ENCODE measurements around the gene NAP1L4.
"Not testable (repeated sequence)": the region's sequence is repeated elsewhere in the genome, so short reads cannot be mapped to it uniquely, and the experiment has no call there.

NAP1L4 gene

DNA sequence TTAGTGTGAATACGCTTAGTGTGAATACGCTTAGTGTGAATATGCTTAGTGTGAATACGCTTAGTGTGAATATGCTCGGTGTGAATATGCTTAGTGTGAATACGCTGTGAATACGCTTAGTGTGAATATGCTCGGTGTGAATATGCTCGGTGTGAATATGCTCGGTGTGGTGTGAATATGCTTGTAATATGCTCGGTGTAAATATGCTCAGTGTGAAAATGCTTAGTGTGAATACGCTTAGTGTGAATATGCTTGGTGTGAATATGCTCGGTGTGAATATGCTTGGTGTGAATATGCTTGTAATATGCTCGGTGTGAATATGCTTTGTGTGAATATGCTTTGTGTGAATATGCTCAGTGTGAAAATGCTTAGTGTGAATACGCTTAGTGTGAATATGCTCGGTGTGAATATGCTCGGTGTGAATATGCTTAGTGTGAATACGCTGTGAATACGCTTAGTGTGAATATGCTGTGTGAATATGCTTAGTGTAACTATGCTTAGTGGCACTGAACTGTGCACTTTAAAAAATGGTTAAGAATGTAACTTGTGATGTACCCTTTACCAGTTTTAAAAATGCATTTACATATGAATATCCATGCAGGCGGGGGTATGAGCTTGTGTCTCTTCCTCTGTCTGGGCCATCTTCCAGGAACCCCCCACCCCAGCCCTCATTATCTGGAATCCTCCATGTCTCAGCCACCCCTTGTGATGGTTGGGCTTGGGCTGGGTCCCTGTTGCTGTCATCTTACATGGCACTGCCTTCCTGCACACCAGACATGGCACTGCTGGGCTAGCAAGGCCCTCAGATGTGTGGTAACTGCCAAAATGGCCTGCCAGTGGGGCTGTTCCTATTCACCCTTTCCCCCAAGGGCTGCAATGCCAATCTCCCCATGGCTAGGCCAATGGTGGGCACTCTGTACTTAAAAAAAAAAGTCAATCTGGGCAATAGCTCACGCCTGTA, 53.4 kb downstream of the NAP1L4 start:
- H3K27ac ChIP-seq (ENCODE audit: low read depth in 2 of 2, low read length in 2 of 2); H3K4me3 ChIP-seq (ENCODE audit: low read length in 2 of 2); H3K27me3 ChIP-seq (ENCODE audit: control insufficient read depth in 2 of 2, insufficient read depth in 2 of 2, low read length in 2 of 2); H3K36me3 ChIP-seq (ENCODE audit: control insufficient read depth in 2 of 2, insufficient read depth in 2 of 2, low read length in 2 of 2); H3K9me3 ChIP-seq (ENCODE audit: control insufficient read depth in 2 of 2, low read length in 2 of 2); H3K9ac ChIP-seq (ENCODE audit: low read depth in 1 of 2, low read length in 2 of 2): not testable (repeated sequence)
- peaks cover 26 to 27% of the 10 kb centered on the region in 2 donors for H3K4me1 ChIP-seq (ENCODE audit: control insufficient read depth in 2 of 2, insufficient read depth in 2 of 2, low read length in 2 of 2)

DNA sequence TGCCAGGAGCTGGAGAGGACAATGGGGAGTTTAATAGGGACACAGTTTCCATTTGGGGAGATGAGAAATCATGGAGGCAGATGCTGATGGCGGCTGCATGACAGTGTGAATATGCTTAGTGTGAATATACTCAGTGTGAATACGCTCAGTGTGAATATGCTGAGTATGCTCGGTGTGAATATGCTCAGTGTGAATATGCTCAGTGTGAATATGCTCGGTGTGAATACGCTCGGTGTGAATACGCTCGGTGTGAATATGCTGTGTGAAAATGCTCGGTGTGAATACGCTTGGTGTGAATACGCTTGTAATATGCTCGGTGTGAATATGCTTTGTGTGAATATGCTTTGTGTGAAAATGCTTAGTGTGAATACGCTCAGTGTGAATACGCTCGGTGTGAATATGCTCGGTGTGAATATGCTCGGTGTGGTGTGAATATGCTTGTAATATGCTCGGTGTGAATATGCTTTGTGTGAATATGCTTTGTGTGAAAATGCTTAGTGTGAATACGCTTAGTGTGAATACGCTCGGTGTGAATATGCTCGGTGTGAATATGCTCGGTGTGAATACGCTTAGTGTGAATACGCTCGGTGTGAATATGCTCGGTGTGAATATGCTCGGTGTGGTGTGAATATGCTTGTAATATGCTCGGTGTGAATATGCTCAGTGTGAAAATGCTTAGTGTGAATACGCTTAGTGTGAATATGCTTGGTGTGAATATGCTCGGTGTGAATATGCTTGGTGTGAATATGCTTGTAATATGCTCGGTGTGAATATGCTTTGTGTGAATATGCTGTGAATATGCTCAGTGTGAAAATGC, 54.3 kb downstream of the NAP1L4 start:
- not testable (repeated sequence) for H3K27me3 ChIP-seq (ENCODE audit: control insufficient read depth in 2 of 2, insufficient read depth in 2 of 2, low read length in 2 of 2); H3K36me3 ChIP-seq (ENCODE audit: control insufficient read depth in 2 of 2, insufficient read depth in 2 of 2, low read length in 2 of 2); H3K4me3 ChIP-seq (ENCODE audit: low read length in 2 of 2); H3K9ac ChIP-seq (ENCODE audit: low read depth in 1 of 2, low read length in 2 of 2); H3K27ac ChIP-seq (ENCODE audit: low read depth in 2 of 2, low read length in 2 of 2); H3K9me3 ChIP-seq (ENCODE audit: control insufficient read depth in 2 of 2, low read length in 2 of 2)
- H3K4me1 ChIP-seq (ENCODE audit: control insufficient read depth in 2 of 2, insufficient read depth in 2 of 2, low read length in 2 of 2) = peaks cover 18 to 31% of the 10 kb centered on the region in 2 donors

DNA sequence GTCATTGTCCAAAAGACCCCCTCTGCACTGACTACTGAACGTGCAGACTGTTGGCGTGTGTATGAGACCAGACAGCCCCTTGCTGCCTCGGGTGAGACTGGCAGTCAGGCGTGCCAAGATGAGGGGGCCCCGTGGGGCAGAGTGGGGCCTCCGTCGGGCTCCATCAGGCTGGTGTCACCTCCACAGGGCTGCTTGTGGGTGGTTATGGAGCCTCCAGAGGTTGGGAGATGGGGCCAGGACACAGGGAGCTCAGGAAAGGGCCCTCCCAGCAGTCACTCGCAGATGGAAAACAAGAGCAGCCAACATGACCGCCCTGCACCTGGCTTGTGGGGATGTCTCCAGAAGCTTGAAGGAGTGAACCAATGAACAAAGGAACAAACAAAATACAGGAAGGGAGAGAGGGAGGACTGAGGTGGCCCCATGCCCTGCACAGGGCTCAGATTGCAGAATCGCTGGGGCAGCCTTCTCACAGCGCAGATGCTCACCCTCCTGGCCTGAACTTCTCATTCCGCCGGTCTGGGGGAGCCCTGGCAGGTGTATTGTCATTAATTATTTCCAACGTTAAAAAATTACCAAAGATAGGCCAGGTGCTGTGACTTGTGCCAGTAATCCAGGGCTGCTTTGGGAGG, 57.4 kb downstream of the NAP1L4 start:
- no peak overlapping the region for H3K4me3 ChIP-seq (ENCODE audit: low read length in 2 of 2)
- peaks cover 6% of the 10 kb centered on the region in 2 donors for H3K9me3 ChIP-seq (ENCODE audit: control insufficient read depth in 2 of 2, low read length in 2 of 2)
- no peak overlapping the region for H3K27ac ChIP-seq (ENCODE audit: low read depth in 2 of 2, low read length in 2 of 2)
- no peaks in the 10 kb centered on the region for H3K27me3 ChIP-seq (ENCODE audit: control insufficient read depth in 2 of 2, insufficient read depth in 2 of 2, low read length in 2 of 2)
- peaks cover 9 to 20% of the 10 kb centered on the region in 2 donors for H3K4me1 ChIP-seq (ENCODE audit: control insufficient read depth in 2 of 2, insufficient read depth in 2 of 2, low read length in 2 of 2)
- no peaks in the 10 kb centered on the region for H3K36me3 ChIP-seq (ENCODE audit: control insufficient read depth in 2 of 2, insufficient read depth in 2 of 2, low read length in 2 of 2)
- H3K9ac ChIP-seq (ENCODE audit: low read depth in 1 of 2, low read length in 2 of 2) = no peak overlapping the region

DNA sequence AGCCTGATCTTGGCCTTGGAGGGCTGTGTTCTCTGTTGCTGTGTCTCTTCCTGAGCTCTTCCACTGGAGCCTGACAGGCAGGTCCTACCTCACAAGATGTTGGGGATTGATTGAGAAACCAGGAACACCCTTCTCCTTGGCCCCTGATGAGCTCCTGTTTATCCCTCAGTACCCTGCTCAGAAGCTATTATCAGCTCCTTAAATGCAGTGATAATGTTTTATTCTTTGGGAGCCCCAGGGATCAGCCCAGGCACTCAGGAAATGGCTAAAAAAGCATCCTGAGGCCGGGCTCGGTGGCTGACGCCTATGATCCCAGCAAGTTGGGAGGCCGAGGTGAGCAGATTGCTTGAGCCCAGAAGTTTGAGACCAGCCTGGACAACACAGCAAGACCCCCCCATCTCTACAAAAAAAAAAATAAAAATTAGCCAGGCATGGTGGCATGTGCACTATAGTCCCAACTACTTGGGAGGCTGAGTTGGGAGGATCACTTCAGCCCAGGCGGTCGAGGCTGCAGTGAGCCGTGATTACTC, 58.0 kb downstream of the NAP1L4 start:
- H3K4me1 ChIP-seq (ENCODE audit: control insufficient read depth in 2 of 2, insufficient read depth in 2 of 2, low read length in 2 of 2) = peaks cover 9 to 21% of the 10 kb centered on the region in 2 donors
- no peaks in the 10 kb centered on the region for H3K36me3 ChIP-seq (ENCODE audit: control insufficient read depth in 2 of 2, insufficient read depth in 2 of 2, low read length in 2 of 2)
- H3K27me3 ChIP-seq (ENCODE audit: control insufficient read depth in 2 of 2, insufficient read depth in 2 of 2, low read length in 2 of 2) = no peaks in the 10 kb centered on the region
- no peak overlapping the region for H3K4me3 ChIP-seq (ENCODE audit: low read length in 2 of 2)
- no peak overlapping the region for H3K9ac ChIP-seq (ENCODE audit: low read depth in 1 of 2, low read length in 2 of 2)
- peaks cover 6% of the 10 kb centered on the region in 2 donors for H3K9me3 ChIP-seq (ENCODE audit: control insufficient read depth in 2 of 2, low read length in 2 of 2)
- no peak overlapping the region for H3K27ac ChIP-seq (ENCODE audit: low read depth in 2 of 2, low read length in 2 of 2)

DNA sequence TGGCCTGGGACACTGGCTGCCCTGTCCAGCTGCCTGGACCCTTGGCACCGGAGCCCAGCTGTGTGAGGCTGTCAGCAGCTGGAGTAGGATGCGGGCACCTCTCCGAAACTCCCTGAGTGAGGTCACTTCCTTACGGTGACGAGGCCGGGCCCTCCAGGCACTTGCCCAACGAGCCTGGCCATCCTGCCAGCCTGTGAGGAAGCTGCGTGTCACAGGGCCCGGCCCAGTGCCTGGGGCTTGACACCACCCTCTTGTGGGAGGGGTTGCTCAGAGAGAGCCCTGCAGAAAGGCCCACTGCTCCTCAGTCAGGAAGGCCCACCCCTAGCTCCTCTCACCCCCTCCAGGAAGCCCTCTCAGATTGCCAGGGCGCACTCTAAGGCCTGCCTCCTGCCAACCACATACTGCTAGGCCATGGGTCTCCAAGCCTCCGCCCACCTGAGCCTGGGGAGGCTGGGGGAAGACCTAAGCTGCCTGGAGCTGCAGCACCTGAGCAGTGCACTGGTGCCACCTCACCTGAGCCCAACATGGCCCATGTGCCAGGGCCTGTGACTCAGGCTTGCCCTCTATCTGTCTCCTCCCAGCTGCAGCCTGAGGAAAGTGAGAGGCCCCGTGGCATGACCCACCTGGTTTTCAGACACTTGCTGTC, 58.6 kb downstream of the NAP1L4 start:
- Histone ChIP-seq H3K27ac (ENCODE audit: low read depth in 2 of 2, low read length in 2 of 2) (no peak overlapping the region), H3K27me3 (ENCODE audit: control insufficient read depth in 2 of 2, insufficient read depth in 2 of 2, low read length in 2 of 2) (no peaks in the 10 kb centered on the region), H3K4me1 (ENCODE audit: control insufficient read depth in 2 of 2, insufficient read depth in 2 of 2, low read length in 2 of 2) (peaks cover 13 to 21% of the 10 kb centered on the region in 2 donors), H3K9me3 (ENCODE audit: control insufficient read depth in 2 of 2, low read length in 2 of 2) (peaks cover 4 to 6% of the 10 kb centered on the region in 2 donors), H3K36me3 (ENCODE audit: control insufficient read depth in 2 of 2, insufficient read depth in 2 of 2, low read length in 2 of 2) (no peaks in the 10 kb centered on the region), H3K9ac (ENCODE audit: low read depth in 1 of 2, low read length in 2 of 2) (peak overlapping the region in 1 of 2 donors; percentile 44), H3K4me3 (ENCODE audit: low read length in 2 of 2) (no peak overlapping the region)

DNA sequence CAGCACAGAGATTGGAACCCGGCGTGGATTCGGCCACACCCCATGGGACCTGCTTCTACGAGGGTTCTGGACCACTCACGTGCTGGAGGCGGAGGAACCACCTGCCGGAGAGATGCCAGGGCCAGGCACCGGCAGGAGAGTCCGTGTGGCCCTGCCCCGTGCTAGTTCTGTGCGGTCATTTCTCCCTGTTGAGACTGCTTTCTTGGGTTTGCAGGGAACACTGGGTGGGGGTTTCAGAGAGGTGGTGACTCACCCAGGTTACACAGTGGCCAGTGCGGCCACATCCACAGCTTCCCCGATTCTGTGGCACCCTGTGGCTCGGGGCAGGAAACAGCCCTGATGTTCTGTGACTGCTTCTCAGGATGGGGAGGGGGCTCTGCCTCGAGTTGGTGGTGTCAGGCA, 59.3 kb downstream of the NAP1L4 start:
- Histone ChIP-seq H3K27me3 (ENCODE audit: control insufficient read depth in 2 of 2, insufficient read depth in 2 of 2, low read length in 2 of 2) (peaks cover 0 to 2% of the 10 kb centered on the region in 2 donors), H3K36me3 (ENCODE audit: control insufficient read depth in 2 of 2, insufficient read depth in 2 of 2, low read length in 2 of 2) (no peaks in the 10 kb centered on the region), H3K4me1 (ENCODE audit: control insufficient read depth in 2 of 2, insufficient read depth in 2 of 2, low read length in 2 of 2) (peaks cover 15 to 26% of the 10 kb centered on the region in 2 donors), H3K4me3 (ENCODE audit: low read length in 2 of 2) (no peak overlapping the region), H3K27ac (ENCODE audit: low read depth in 2 of 2, low read length in 2 of 2) (no peak overlapping the region), H3K9ac (ENCODE audit: low read depth in 1 of 2, low read length in 2 of 2) (peak overlapping the region in 1 of 2 donors; percentile 44), H3K9me3 (ENCODE audit: control insufficient read depth in 2 of 2, low read length in 2 of 2) (peaks cover 4 to 5% of the 10 kb centered on the region in 2 donors)

DNA sequence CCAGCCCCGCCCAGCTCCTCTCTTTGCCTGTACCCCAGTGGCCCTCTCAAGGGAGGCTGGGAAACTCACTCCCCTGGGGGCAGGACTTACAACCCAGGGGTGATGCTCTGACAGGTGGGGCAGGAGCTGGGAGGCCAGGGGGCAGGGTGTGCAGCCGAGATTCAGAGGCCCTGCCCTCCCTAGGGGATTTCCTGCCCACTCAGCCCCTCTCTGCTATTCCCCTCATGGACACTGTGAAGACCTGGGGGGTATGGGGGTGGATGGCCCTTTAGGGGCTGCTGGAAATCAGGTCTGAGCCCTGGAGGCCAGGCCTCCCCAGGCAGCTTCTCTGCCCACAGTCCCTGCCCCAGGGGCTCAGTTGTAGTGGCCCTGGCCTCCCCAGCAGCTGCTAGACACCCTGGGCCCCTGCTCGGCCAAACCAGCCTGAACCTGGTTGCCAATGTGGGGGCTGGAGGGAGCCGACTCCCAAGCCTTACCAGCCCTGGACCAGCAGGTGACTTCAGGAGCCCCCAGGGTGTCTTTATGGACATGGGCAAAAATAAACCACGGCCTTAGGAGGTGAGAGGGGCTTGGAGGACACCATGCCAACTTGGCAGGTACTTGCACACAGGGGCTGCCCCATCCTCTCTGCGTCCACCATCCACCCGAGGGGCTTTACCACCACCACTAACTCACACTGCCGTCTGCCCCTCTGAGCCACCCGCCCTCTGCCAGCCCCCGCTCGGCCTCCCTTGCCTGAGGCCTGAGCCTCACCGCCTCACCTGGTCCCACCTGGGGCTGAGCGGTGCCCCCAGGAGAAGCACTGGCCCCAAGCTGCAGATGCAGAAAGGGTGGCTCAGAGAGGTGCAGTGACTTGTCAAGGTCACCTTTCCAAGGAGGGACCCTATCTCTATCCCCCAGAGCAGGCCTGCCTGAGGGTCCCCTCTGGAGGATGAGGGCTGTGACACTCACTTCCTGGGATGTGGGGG, 60.1 kb downstream of the NAP1L4 start:
- Histone ChIP-seq H3K9ac (ENCODE audit: low read depth in 1 of 2, low read length in 2 of 2) (no peak overlapping the region), H3K36me3 (ENCODE audit: control insufficient read depth in 2 of 2, insufficient read depth in 2 of 2, low read length in 2 of 2) (no peaks in the 10 kb centered on the region), H3K4me1 (ENCODE audit: control insufficient read depth in 2 of 2, insufficient read depth in 2 of 2, low read length in 2 of 2) (peaks cover 21 to 33% of the 10 kb centered on the region in 2 donors), H3K27ac (ENCODE audit: low read depth in 2 of 2, low read length in 2 of 2) (no peak overlapping the region), H3K4me3 (ENCODE audit: low read length in 2 of 2) (no peak overlapping the region), H3K27me3 (ENCODE audit: control insufficient read depth in 2 of 2, insufficient read depth in 2 of 2, low read length in 2 of 2) (peaks cover 0 to 2% of the 10 kb centered on the region in 2 donors), H3K9me3 (ENCODE audit: control insufficient read depth in 2 of 2, low read length in 2 of 2) (no peaks in the 10 kb centered on the region)

DNA sequence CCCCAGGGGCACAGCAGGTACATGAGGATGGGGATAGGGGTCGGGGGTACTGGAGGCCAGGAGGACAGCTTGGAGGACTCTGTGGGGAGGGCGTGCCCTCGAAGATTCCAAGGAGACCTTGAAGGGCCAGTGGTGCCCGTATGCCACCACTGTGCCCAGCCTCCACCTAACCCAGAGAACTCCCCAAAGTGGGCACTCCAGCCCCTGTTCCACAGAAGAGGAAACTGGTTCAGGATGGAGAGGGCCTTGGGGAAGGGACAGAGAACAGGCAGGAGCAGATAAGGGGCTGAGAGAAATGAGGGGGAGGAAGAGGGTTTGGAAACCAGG, 60.7 kb downstream of the NAP1L4 start:
- H3K4me3 ChIP-seq (ENCODE audit: low read length in 2 of 2) = no peak overlapping the region
- H3K27me3 ChIP-seq (ENCODE audit: control insufficient read depth in 2 of 2, insufficient read depth in 2 of 2, low read length in 2 of 2) = peaks cover 0 to 2% of the 10 kb centered on the region in 2 donors
- no peak overlapping the region for H3K27ac ChIP-seq (ENCODE audit: low read depth in 2 of 2, low read length in 2 of 2)
- H3K9me3 ChIP-seq (ENCODE audit: control insufficient read depth in 2 of 2, low read length in 2 of 2) = no peaks in the 10 kb centered on the region
- H3K9ac ChIP-seq (ENCODE audit: low read depth in 1 of 2, low read length in 2 of 2) = no peak overlapping the region
- H3K36me3 ChIP-seq (ENCODE audit: control insufficient read depth in 2 of 2, insufficient read depth in 2 of 2, low read length in 2 of 2) = no peaks in the 10 kb centered on the region
- H3K4me1 ChIP-seq (ENCODE audit: control insufficient read depth in 2 of 2, insufficient read depth in 2 of 2, low read length in 2 of 2) = peaks cover 21 to 35% of the 10 kb centered on the region in 2 donors

All from mucosa of rectum (tissue), 2 donors.